HG02943 (cell line): Measurements from ENCODE around the gene OR6V1.
"Not testable (repeated sequence)": the region's sequence is repeated elsewhere in the genome, so short reads cannot be mapped to it uniquely, and the experiment has no call there.

Experiments used
- ATAC-seq: cut with Tn5 transposase; IDR thresholded peaks from one replicate; pipeline ENCODE4 v1.9.1; 2021; ENCODE audit warnings: mild to moderate bottlenecking, low read depth, moderate library complexity; ENCODE audit not compliant: unreplicated experiment

Gene OR6V1

DNA sequence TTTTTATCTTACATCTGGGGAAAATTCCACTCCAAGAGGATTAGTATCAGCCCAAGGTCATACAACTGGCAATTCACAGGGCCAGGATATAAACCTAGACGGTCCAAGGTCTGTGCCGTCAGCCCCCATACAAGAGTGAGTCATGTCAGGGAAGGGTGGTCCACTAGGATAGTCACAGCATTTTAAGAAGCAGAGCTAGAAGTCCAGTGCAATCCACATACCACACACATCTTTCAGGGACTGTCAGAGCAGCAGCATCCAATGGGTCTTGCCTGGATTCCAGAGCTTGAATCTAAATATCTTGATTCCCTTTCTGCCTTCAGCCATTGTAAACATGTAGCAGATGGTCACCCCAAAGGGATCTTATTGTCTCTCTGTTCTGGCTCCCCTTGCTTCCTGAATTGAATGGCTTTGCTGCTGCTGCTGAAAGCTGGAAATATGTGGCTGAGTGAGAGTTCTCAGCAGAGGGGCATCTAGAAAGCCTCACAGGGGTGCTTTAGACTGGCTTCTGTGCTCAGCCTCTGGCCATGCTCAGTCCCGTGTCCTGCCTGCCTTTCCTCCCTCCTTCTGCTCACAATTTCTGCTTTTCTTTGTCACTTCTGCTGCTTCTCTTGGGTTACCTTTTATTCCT is 9.9 kb upstream of the OR6V1 start:
- ATAC-seq = no peak

DNA sequence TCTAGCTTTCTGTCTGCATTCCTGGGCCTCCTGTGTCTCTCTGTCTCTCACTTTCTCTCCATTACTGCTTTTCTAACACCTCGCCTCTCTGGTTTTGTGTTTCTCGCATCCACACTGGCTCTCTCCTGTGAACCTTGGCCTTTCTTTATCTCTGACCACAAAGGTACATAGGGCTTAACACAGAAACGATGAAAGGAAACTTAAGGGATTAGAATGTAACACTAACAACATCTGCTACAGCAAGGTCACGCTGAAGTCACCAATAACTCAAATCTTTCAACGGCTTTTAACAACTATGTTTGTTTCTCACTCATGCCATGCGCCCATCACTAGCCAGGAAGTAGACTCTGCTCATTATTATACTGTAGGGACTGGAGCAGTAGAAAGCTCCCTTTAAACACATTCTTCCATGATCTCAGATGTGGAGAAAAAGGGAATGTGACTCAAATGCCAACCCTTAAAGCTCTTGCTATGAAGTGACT is 9.3 kb upstream of the OR6V1 start:
- ATAC-seq = no peak

DNA sequence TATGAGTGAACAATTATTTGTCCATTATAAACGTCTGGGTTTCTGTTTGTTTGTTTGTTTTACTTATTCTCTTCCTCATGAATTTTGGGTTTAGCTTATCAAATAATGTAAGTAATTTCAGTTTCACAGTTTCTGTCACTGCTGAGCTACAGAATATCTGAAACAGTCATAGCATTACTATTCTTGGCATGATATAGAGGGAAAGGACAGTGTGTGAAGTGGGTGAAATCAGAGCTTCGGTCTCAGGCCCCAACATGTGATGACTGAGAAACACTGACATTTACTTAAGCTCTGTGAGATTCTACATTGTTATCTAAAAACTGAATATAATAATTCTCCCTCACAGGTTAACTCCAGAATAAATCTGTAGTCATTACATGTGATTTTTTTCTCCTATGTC is 8.8 kb upstream of the OR6V1 start:
- no peak for ATAC-seq

DNA sequence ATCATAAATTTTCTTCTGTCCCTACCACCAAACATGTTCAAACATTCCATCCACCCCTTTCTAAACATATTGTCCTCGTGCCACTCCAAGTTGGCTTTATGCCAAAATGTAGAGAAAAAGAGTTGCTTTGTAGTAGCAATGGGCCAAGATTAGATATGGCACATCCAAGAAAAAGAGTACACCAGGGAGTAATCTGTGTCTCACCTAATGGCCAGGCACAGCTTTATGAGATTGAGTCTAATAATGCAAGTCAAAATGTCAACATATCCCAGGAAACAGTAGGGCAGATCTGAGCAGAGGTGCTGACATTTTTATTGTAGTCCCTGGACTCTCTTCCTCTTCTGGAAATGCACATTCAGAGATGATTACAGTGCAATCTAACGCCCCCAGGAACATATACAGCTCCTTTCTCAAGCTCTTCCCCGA is 5.7 kb upstream of the OR6V1 start:
- no peak for ATAC-seq

DNA sequence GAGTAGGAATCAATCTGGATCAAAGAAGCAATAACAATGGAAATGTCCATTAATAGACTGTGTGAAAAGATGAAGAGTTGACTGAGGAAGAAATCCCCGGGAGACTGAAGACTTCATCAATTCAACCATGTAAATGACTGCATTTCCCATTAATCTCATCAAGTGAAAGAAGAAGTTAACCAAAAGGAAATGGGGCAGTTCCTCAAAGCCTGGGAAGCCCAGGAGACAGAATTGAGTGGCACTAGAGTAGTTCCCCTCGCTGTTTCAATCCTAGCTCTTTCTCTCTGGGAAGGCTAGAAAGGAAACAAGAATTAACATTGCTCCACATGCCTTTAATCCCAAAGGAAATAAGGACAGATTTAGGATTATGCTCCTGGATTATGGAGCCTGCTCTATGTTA is 4.8 kb upstream of the OR6V1 start:
- no peak for ATAC-seq

DNA sequence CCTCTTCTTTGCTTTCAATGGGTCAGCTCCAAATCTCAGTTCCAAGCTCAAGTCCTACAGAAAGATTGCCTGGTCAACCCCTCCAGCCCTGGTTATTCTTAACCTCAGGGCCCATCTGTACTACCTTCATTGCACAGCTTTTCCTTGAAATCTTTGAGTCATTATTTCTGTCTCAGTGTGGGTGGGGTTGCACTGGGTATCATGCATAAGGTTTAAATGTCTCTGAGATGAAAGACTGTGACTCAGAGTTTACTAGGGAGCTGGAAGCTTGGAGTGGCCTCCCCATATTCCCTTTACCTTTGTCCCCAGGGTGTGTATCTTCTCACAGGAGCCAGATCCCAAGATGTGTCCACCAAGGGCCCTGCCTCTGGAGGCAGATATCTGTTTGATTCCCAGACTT is 3.3 kb upstream of the OR6V1 start:
- ATAC-seq = no peak

DNA sequence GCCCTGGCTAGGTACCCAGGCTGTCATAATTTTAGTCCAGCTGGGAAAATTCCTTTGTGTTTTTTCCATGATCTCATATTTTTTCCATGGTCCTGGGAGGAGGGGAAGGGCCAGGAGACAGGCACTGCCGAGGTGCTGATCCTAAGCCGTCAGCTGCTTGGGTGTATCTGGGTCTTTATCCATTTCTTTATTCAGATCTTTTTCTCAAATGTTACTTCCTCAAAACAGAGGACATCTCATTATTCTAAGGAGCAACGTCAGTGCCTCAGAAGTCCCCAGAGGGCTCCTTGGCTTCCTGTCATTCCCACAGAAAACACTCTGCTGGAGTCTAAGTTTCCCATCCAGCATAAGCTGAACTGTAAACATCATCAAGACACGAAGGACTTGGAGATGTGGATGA is 2.8 kb upstream of the OR6V1 start:
- no peak for ATAC-seq

DNA sequence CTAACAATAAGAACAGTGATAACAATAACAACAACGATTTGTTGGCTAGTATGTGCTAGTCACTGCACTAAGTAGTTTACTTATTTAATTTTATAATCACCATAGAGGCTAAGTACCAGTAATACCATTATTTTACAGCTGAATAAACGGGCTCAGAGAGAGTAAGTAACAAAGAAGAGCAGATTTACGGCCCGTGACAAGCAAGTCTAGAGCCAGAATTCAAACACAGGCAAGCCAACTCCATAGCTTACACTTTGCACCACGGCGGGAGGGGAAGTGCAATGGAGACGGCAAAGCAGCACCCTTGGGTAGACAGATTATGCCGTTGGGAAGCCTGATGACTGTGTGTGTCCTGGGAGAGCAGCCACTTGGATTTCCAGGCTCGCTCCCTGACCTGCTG is 1.2 kb upstream of the OR6V1 start:
- ATAC-seq = no peak

DNA sequence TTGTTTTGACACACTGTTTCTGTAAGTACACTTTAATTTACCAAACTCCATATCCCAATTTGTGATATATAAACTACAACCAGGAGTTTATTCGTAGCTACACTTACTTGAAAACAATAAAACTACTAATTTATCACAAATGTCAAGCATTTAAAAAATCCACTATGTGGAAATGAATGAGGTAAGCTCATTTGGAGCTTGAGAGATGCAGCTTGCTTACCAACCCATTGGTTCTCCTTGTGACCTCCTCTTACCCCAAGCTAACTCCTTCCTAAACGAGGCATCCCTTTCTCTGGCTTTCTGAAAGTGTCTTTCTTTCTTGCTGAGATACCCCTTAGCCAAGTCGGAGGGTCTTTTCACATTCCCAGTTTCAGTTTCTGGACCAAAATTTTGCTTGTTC is 2.5 kb downstream of the OR6V1 start:
- no peak for ATAC-seq

DNA sequence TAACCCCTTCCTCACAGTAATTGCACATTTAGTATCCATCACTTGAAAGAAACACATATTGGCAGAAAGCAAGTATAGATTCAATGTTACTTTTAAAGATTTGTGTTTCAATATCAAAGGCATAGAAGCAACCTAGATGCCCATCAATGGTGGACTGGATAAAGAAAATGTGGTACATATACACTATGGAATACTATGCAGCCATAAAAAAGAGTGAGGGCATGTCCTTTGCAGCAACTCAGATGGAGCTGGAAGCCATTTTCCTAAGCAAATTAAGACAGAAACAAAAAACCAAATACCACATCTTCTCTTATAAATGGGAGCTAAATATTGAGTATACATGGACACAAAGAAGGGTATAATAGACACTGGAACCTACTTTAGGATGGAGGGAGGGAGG is 3.6 kb downstream of the OR6V1 start:
- ATAC-seq = no peak

DNA sequence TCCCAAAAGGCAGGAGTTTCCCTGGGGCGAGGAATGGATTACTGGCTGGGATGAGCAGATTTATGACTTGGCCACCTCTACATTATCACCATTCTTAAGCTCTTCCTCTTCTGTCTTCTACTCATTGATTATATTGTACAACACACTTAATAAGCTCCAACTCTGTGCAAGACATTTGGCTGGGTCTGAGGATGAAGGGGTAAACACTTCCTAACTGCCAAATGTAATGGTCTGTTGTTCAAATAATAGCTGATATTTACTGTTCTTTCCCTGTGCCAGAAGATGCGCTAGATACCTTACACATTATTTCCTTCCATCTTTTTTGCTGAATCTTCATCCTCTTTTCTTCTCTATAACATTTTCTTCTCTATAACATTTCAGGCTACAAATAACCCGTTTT is 11.6 kb downstream of the OR6V1 start:
- no peak for ATAC-seq

DNA sequence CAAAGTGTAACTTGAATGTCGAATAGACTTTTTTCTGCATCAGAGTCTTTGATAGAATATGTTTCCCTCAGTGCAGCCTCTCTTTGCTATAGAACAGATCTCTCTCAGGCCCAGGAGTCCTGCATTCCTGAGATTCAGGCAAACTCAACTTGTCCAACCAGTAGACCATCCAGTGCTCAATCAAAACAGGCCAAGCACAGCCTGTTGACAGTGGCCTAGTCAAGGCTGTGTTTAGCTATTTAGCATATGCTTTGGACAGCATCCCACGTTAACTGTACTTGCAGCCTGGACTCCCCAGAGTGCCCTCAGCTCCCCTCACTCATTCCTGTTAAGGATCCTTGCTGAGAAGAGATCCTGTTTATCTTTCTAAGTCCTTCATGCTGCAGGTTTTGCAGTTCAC is 16.3 kb downstream of the OR6V1 start:
- no peak for ATAC-seq

DNA sequence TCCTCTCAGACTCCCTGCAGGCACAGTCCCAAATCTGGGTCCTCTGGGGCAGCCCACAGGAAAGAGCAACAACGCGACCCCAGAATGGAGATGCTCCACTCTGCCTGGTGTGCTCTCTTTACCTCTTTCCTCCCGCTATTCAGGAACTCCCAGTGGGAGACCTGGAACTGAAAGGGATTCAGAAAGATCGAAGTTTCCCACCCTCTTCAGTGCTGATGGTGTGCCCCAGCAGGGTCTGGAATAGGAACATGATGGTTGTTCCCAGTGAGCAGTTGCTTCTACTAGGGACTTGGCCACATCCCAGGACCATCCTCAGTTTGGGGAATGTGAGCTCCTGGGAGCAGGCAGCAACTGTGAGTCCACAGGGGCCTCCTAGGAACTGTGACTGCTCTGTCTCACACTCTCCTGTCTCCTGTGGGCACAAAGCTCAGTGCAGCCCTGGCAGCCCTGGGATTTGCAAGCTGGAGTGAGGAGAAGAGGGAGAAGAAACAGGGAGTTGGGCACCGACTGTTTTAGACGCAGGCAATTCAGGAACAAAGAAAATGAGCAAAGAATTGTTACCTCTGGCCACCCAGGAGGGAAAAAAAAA is 17.9 kb downstream of the OR6V1 start:
- no peak for ATAC-seq

DNA sequence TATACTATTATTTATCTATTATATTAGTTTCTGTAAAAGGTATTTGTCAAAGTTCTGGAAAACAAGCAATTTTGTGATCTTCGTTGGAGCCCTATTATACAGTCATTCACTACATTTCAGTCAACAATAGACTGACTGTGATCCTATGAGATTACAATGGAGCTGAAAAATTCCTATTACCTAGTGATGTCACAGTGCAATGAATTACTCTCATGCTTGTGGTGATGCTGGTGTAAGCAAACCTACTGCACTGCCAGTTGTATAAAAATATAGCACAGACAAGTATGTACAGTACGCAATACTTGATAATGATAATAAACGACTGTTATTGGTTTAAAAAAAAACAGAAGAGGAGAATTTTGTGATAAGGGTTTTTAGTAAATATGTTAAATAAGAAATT is 21.4 kb downstream of the OR6V1 start:
- ATAC-seq = no peak

DNA sequence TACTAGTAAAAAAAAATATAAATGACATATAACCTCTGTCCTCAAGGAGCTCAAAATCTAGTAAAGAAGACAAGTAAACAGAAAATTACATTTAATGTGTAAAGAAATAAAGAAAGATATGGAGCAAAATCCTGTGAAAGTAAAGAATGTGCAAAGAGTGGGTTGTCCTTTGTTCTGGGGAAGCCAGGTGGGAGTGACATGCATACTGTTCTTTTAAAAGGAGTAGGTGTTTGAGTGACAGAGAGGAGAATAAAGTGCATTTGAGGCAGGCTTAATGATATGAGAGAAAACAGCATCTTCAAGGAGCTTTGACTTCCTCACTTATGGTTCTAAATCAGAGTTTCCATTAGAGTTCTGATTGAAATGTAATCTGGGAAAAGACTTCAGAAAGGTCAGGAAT is 22.0 kb downstream of the OR6V1 start:
- ATAC-seq = no peak

DNA sequence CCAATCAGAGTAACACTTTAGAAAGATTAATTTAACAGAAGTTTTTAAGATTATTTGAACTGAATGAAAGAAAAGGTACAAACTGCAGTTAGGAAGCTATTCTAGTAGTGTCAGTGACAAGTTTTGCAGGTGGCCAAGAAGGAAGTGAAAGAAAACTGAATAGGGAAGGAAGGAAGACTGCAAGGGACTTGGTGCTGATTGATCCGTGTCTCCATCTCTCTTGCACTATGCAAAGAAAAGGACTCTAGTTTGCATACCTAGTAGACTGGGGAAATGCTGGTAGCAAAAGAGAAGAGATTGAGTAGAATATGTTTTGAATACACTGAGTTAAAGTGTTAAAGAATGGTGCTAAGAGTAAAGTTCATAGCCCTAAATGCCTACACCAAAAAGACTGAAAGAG is 33.0 kb downstream of the OR6V1 start:
- ATAC-seq = no peak

DNA sequence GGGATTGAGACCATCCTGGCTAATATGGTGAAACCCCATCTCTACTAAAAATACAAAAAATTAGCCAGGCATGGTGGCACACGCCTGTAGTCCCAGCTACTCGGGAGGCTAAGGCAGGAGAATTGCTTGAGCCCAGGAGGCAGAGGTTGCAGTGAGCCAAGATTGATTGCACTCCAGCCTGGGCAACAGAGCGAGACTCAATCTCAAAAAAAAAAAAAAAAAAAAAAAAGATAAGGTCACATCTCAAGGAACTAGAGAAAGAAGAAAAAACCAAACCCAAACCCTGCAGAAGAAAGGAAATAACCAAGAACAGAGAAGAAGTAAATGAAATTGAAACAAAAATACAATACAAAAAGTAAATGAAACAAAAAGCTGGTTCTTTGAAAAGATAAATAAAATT is 33.5 kb downstream of the OR6V1 start:
- ATAC-seq = not testable (repeated sequence)

DNA sequence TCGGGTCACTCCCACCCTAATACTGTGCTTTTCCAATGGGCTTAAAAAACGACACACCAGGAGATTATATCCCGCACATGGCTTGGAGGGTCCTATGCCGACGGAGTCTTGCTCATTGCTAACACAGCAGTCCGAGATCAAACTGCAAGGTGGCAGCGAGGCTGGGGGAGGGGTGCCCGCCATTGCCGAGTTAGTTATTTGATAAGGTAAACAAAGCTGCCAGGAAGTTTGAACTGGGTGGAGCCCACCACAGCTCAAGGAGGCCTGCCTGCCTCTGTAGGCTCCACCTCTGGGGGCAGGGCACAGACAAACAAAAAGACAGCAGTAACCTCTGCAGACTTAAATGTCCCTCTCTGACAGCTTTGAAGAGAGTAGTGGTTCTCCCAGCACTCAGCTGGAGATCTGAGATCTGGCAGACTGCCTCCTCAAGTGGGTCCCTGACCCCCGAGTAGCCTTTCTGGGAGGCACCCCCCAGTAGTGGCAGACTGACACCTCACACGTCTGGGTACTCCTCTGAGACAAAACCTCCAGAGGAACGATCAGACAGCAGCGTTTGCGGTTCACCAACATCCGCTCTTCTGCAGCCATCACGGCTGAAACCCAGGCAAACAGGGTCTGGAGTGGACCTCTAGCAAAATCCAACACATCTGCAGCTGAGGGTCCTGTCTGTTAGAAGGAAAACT is 36.5 kb downstream of the OR6V1 start:
- not testable (repeated sequence) for ATAC-seq

DNA sequence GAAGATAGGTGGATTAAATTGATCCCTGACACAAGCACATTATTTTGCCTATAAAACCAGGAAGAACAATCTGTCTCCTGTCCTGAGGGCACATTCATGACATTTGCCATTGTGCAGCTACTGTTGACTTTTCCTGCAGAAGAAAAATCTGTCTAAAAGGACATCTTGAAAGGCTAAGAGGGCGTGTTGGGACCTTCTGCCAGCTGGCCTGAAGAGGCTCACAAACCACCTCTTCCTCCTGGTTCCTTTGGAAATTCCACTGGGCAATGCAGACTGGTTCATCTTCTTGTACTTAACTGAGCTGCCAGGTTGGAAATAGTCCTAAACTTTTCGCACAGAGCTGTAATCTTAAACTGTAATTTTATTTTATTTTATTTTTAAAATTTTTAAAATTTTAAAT is 44.0 kb downstream of the OR6V1 start:
- no peak for ATAC-seq

DNA sequence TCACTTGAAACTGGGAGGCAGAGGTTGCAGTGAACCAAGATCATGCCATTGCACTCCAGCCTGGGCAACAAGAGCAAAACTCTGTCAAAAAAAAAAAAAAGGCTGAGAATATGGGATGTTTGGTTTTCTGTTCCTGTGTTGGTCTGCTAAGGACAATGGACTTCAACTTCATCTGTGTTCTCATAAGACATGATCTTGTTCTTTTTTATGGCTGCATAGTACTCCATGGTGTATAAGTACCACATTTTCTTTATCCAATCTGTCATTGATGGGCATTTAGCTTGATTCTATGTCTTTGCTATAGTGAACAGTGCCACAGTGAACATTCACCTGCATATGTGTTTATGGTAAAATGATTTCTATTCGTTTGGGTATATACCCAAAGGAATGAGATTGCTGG is 47.4 kb downstream of the OR6V1 start:
- not testable (repeated sequence) for ATAC-seq
